GM19372 (cell line): ENCODE results near the gene DEPDC7.
"Not testable (repeated sequence)": the region's sequence is repeated elsewhere in the genome, so short reads cannot be mapped to it uniquely, and the experiment has no call there.

Source experiments
- ATAC-seq: cut with Tn5 transposase; IDR thresholded peaks from one replicate; pipeline ENCODE4 v1.9.1; 2021; ENCODE audit warnings: mild to moderate bottlenecking, low read depth, moderate library complexity; ENCODE audit not compliant: unreplicated experiment

Gene DEPDC7

GRCh38 chr11:33021937-33022336 is 6.3 kb downstream of the DEPDC7 start:
- ATAC-seq = no peak

- ATAC-seq = no peak
These were observed 9.7 kb downstream of the DEPDC7 start for GRCh38 chr11:33025339-33025722.

GRCh38 chr11:33027233-33027632 is 11.6 kb downstream of the DEPDC7 start:
- no peak for ATAC-seq

GRCh38 chr11:33027846-33028536 is 12.3 kb downstream of the DEPDC7 start:
- no peak for ATAC-seq

GRCh38 chr11:33028537-33028914 is 12.8 kb downstream of the DEPDC7 start:
- ATAC-seq = no peak

- ATAC-seq = not testable (repeated sequence)
These were observed 13.5 kb downstream of the DEPDC7 start for GRCh38 chr11:33029218-33029617.

- no peak for ATAC-seq
These were observed 17.8 kb downstream of the DEPDC7 start for GRCh38 chr11:33033493-33033892.

- ATAC-seq = no peak
These were observed 19.3 kb downstream of the DEPDC7 start for GRCh38 chr11:33035011-33035410.

GRCh38 chr11:33039274-33040032 is 23.8 kb downstream of the DEPDC7 start, which contains the start of gene TCP11L1:
Gene TCP11L1 (plus strand): TSS chr11:33039572. CDS start chr11:33043774, 4,202 bp downstream.
- ATAC-seq = peak; percentile 76

GRCh38 chr11:33040033-33040861 is 24.6 kb downstream of the DEPDC7 start:
- peak; percentile 18 for ATAC-seq

GRCh38 chr11:33040862-33041453 is 25.3 kb downstream of the DEPDC7 start:
- no peak for ATAC-seq

GRCh38 chr11:33043221-33043830 is 27.6 kb downstream of the DEPDC7 start:
- ATAC-seq = no peak

- no peak for ATAC-seq
These were observed 28.6 kb downstream of the DEPDC7 start for GRCh38 chr11:33044285-33044756.

GRCh38 chr11:33045551-33046255 is 30.0 kb downstream of the DEPDC7 start:
- no peak for ATAC-seq

GRCh38 chr11:33048701-33049100 is 33.0 kb downstream of the DEPDC7 start:
- ATAC-seq = not testable (repeated sequence)

- not testable (repeated sequence) for ATAC-seq
These were observed 34.1 kb downstream of the DEPDC7 start for GRCh38 chr11:33049565-33050408.

GRCh38 chr11:33052231-33052630 is 36.6 kb downstream of the DEPDC7 start:
- ATAC-seq = no peak

GRCh38 chr11:33055375-33055774 is 39.7 kb downstream of the DEPDC7 start:
- ATAC-seq = no peak

GRCh38 chr11:33057284-33057683 is 41.6 kb downstream of the DEPDC7 start:
- no peak for ATAC-seq
